ENCODE measurements around the gene NAPB. TPM values are rescaled to one million over a fixed set of nuclear protein-coding genes. Genes with fewer than 3 reads are reported as not detected.

The NAPB gene
- total and polyA plus RNA-seq, 7 donors: 3.9 to 22.9 (median 14.4) TPM

- H3K27me3 ChIP-seq: no peaks in the 10 kb centered on the region
- no peak overlapping the region for H3K27ac ChIP-seq
- WGBS, 2 donors: 84% methylated on average over 1 of the region's 1 CpG
- TF ChIP-seq POLR2A (IDR thresholded peaks at IDR 0.05) (no peak), EP300 (IDR thresholded peaks at IDR 0.05) (no peak), POLR2AphosphoS5 (IDR thresholded peaks at IDR 0.05) (no peak), CTCF (IDR thresholded peaks at IDR 0.05) (no peak)
- peaks cover 0 to 55% (median 23%) of the 10 kb centered on the region in 4 donors for H3K4me1 ChIP-seq
- intact Hi-C loops (cut with DNase I): no loop called here
- H3K4me3 ChIP-seq: no peak overlapping the region
- DNase-seq: no peak
- H3K9me3 ChIP-seq: no peaks in the 10 kb centered on the region
- H3K36me3 ChIP-seq: no peaks in the 10 kb centered on the region
Measured at GRCh38 chr20:23414526-23415188, 6.6 kb downstream of the NAPB start.

DNA sequence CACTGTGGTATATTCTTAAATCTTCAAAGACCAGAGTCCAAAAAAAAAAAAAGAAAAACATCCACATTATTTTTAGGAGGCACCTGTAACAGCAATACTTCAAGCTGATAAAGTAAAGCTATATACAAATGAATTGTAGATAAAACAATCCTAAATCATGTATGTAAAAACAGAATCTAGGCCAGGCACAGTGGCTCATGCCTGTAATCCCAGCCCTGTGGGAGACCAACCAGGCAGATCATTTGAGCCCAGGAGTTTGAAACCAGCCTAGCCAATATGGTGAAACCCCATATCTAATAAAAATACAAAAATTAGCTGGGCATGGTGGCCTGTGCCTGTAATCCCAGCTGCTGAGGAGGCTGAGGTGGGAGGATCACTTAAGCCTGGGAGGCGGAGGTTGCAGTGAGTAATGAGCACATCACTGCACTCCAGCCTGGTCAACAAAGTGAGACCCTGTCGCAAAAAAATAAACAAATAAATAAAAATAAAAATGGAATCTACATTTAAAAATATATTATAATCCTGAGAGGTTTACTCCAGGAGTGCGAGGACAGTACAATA lies 7.3 kb downstream of the NAPB start:
- no peak overlapping the region for H3K4me3 ChIP-seq
- no peaks in the 10 kb centered on the region for H3K27me3 ChIP-seq
- 93 to 97% methylated on average over 3 of the region's 3 CpGs for WGBS, 2 donors
- no peak for DNase-seq
- H3K36me3 ChIP-seq: no peaks in the 10 kb centered on the region
- TF ChIP-seq POLR2AphosphoS5 (IDR thresholded peaks at IDR 0.05) (no peak), EP300 (IDR thresholded peaks at IDR 0.05) (no peak), CTCF (IDR thresholded peaks at IDR 0.05) (no peak), POLR2A (IDR thresholded peaks at IDR 0.05) (no peak)
- peaks cover 0 to 52% (median 16%) of the 10 kb centered on the region in 4 donors for H3K4me1 ChIP-seq
- no peak overlapping the region for H3K27ac ChIP-seq
- intact Hi-C loops (cut with DNase I): no loop called here
- H3K9me3 ChIP-seq: no peaks in the 10 kb centered on the region

- peaks cover 0 to 37% (median 8%) of the 10 kb centered on the region in 4 donors for H3K4me1 ChIP-seq
- H3K4me3 ChIP-seq: no peak overlapping the region
- no peak overlapping the region for H3K27ac ChIP-seq
- DNase-seq: no peak
- no peaks in the 10 kb centered on the region for H3K36me3 ChIP-seq
- H3K27me3 ChIP-seq: no peaks in the 10 kb centered on the region
- no peaks in the 10 kb centered on the region for H3K9me3 ChIP-seq
- 62 to 80% methylated on average over 1 of the region's 1 CpG for WGBS, 2 donors
- intact Hi-C loops (cut with DNase I): no loop called here
- TF ChIP-seq POLR2A (IDR thresholded peaks at IDR 0.05) (no peak), EP300 (IDR thresholded peaks at IDR 0.05) (no peak), POLR2AphosphoS5 (IDR thresholded peaks at IDR 0.05) (no peak), CTCF (IDR thresholded peaks at IDR 0.05) (no peak)
Measured at GRCh38 chr20:23412026-23412425, 9.3 kb downstream of the NAPB start.

DNA sequence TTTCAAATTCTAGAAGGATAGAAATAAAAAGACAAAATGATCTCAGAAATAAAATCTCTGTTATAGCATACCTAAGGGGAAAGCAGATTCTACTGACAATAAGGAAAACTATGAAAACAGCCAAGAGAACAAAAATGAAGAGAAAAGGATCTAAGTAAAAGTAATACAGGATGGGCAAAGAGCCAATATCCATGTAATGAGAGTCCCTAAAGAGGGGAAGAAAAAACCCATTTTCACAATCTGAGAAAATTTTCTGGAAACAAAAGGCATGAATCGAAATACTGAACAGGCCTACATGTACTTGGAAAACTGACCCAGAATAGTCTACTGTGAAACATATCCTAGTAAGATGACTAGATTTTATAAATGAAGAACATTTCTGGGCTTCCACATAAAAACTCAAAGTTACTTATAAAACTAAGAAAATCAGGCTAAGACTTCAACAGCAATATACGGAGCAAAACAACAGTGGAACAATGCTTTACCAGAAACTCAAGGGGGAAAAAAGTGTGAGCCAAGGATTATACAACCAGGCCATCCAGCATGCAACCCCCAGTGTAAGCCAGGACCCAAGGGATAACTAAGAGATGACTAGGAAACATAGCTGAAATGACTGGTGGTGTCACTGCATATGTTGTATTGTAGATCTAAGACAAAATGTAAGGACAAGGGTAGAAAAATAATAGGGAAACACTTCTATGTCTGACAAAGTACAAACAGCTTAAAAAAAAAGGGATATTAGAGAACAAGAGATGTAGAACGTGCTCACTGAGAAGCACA lies 10.2 kb downstream of the NAPB start:
- no peak for TF ChIP-seq CTCF (IDR thresholded peaks at IDR 0.05)
- TF ChIP-seq POLR2A (IDR thresholded peaks at IDR 0.05): no peak
- TF ChIP-seq POLR2AphosphoS5 (IDR thresholded peaks at IDR 0.05): no peak
- no peak for TF ChIP-seq EP300 (IDR thresholded peaks at IDR 0.05)
- intact Hi-C loops (cut with DNase I): no loop called here
- H3K27me3 ChIP-seq: no peaks in the 10 kb centered on the region
- 92% methylated on average over 3 of the region's 3 CpGs for WGBS, 2 donors
- no peaks in the 10 kb centered on the region for H3K36me3 ChIP-seq
- no peak overlapping the region for H3K27ac ChIP-seq
- H3K4me1 ChIP-seq: peaks cover 0 to 30% (median 8%) of the 10 kb centered on the region in 4 donors
- no peak overlapping the region for H3K4me3 ChIP-seq
- H3K9me3 ChIP-seq: no peaks in the 10 kb centered on the region
- no peak for DNase-seq

Measured in sigmoid colon (tissue), 7 donors.